ENCODE results near the gene HBE1. TPM values are rescaled to one million over a fixed set of nuclear protein-coding genes. Genes with fewer than 3 reads are reported as not detected.

The HBE1 gene
- total RNA-seq, 2 experiments from 2014 or later: not detected

DNA sequence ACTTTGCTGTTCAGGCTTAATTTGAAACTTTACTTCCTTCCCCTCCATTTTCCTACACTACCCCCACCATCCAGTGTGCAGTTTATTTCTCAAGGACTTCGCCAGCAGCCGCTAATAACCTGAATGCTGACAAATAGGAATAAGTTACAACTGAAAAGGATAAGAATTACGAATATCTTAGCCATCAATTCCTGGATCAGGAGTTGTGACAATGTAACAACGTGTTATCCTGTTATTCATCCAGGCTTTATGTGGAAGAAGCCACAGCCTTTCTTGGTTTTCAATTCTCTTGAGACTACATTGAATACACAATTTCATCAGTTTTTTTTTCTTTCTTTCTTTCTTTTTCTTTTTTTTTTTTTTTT lies 25.9 kb downstream of the HBE1 start:
- no peaks in the 10 kb centered on the region for H3K4me1 Mint-ChIP-seq

DNA sequence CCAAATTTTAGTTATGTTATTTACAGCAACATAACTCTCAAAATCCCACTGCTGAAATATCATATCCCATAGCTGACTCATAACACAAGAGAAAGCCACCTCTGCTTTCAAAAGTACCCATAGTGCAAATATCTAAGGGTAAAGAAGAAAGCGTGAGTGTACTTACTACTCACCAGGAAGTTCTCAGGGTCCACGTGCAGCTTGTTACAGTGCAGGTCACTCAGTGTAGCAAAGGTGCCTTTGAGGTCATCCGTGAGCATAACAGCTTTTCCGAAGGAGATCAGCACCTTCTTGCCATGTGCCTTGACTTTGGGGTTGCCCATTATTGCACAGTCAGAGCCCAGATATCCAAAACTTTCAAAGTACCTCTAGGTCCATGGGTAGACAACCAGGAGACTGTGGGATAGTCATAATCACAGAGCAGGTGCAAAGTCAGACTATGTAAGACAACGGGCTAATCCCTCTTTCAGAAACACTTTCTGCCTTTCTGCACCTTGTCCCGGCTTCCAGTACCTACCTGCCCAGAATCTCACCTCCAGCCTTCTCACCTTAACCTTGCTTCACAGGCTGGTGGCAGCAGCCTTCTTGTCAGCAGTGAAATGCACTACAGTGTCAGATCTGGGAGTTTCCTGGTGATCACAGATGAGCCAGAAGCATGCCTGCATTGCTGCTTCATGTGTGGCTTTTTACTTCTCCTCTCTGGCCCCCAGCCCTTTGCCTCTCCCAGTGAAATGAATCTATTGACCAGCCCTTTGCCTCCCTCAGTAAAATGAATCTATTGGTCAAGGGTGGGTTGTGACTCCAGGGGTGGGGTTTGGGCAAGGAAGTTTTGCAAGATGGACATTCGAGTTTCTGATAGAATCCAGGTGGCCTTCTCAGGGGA lies 26.6 kb downstream of the HBE1 start:
- Mint-ChIP-seq H3K4me1 (no peaks in the 10 kb centered on the region), H3K36me3 (ENCODE audit: low read depth) (no peaks in the 10 kb centered on the region), H3K9me3 (no peaks in the 10 kb centered on the region), H3K27me3 (peaks cover 10% of the 10 kb centered on the region), H3K27ac (no peak overlapping the region), H3K4me3 (no peak overlapping the region)
- no peak for DNase-seq
- POLR2A ChIA-PET: no interaction called here
- CTCF ChIA-PET: no interaction called here

More for the DNA sequence above, 25.9 kb downstream of the HBE1 start:
- CTCF ChIA-PET: no interaction called here
- Mint-ChIP-seq H3K9me3 (no peaks in the 10 kb centered on the region), H3K27me3 (peaks cover 5% of the 10 kb centered on the region), H3K4me3 (no peak overlapping the region), H3K27ac (no peak overlapping the region), H3K36me3 (ENCODE audit: low read depth) (no peaks in the 10 kb centered on the region)
- POLR2A ChIA-PET: no interaction called here
- DNase-seq: no peak

DNA sequence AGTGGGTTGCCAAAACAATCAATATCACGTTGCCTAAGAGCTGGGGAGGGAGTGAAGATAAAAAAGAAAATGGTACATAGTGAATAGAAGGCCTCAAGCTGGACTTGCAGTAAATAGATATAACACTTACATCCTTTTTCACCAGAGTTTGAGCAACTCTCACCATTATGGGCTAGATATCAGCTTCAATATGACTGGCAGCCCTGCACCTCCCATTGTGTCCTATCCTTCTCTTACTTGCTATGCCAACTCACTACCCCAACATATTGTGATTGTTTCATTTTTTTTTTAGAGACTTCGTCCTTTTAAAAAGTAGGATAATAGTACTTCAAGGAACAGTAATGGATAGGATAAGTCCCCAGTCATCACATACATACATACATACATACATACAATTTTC lies 27.5 kb downstream of the HBE1 start:
- DNase-seq: no peak
- no peaks in the 10 kb centered on the region for H3K4me1 Mint-ChIP-seq
- H3K9me3 Mint-ChIP-seq: no peaks in the 10 kb centered on the region
- ChIA-PET POLR2A (no interaction called here), CTCF (no interaction called here)
- H3K27me3 Mint-ChIP-seq: peaks cover 10% of the 10 kb centered on the region
- no peak overlapping the region for H3K4me3 Mint-ChIP-seq
- H3K27ac Mint-ChIP-seq: no peak overlapping the region
- no peaks in the 10 kb centered on the region for H3K36me3 Mint-ChIP-seq (ENCODE audit: low read depth)

DNA sequence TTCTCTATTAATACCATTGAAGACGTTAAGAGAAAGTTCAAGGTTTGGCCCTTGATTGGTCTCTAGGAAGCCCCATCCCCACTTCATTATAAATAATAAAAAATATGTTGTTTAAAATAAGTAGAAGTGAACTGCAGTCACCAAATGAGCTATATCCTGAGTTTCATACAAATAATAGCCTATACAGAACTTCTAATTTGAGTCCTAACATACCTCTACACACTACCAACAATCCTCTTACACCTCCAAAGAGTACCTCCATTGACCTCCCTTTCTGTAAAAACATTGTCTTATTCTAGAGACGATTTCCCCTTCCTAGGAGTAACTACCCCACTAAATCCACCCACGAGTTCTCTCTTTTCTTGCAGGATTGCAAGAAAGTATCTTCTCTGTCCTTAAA lies 28.3 kb downstream of the HBE1 start:
- no peak overlapping the region for H3K27ac Mint-ChIP-seq
- H3K27me3 Mint-ChIP-seq: peaks cover 10% of the 10 kb centered on the region
- no peak overlapping the region for H3K4me3 Mint-ChIP-seq
- H3K36me3 Mint-ChIP-seq (ENCODE audit: low read depth): no peaks in the 10 kb centered on the region
- no peaks in the 10 kb centered on the region for H3K4me1 Mint-ChIP-seq
- no peaks in the 10 kb centered on the region for H3K9me3 Mint-ChIP-seq
- ChIA-PET POLR2A (no interaction called here), CTCF (interaction anchor here (0.9 kb wide), 1 partner anchor 12 kb away, joined by 3 read pairs; no protein-coding TSS in a partner anchor)
- no peak for DNase-seq

DNA sequence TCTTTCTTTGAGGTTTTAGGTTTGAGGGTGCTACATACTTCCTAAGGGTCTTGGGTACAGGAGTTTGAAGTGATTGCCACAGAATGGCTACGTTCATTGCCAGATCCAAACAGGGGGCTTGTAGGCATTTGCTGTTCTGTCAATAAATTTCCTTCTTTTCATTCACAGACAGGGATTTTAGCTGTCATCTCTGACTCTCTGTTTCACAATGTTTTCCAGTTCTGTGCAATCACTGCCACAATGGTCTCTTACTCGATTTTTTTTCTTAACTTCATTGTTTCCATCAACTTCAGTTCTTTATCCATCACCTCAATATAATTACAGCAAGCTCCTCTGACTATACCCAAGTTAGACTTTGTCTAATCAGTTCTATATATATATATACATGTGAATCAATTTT lies 29.3 kb downstream of the HBE1 start:
- CTCF ChIA-PET: interaction anchor here (0.9 kb wide), 1 partner anchor 11 kb away, joined by 3 read pairs; no protein-coding TSS in a partner anchor
- no peaks in the 10 kb centered on the region for H3K4me1 Mint-ChIP-seq
- no peaks in the 10 kb centered on the region for H3K9me3 Mint-ChIP-seq
- H3K4me3 Mint-ChIP-seq: no peak overlapping the region
- H3K36me3 Mint-ChIP-seq (ENCODE audit: low read depth): no peaks in the 10 kb centered on the region
- no peak for DNase-seq
- POLR2A ChIA-PET: no interaction called here
- peaks cover 15% of the 10 kb centered on the region for H3K27me3 Mint-ChIP-seq
- no peak overlapping the region for H3K27ac Mint-ChIP-seq

DNA sequence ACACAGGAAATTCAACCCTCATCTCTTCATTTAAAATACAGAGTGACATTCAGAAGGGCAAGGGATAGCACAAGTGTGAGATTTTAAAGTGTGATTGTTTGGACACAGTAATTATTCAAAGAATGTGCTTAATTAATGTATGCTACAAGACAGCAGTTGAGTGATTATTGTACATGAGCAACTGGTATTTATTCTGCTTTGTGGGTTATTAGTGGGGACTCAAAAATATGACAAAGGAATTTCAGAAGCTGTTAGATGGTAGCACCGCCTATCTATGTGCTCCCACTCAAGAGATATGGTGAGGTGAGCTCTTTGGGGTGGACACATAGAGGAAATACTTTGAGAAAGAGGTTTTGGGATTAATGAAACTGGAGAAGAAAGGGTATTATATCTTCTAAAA lies 29.7 kb downstream of the HBE1 start:
- Mint-ChIP-seq H3K9me3 (no peaks in the 10 kb centered on the region), H3K27me3 (peaks cover 18% of the 10 kb centered on the region), H3K4me1 (no peaks in the 10 kb centered on the region), H3K4me3 (no peak overlapping the region), H3K36me3 (ENCODE audit: low read depth) (no peaks in the 10 kb centered on the region), H3K27ac (no peak overlapping the region)
- DNase-seq: no peak
- POLR2A ChIA-PET: no interaction called here
- CTCF ChIA-PET: no interaction called here

DNA sequence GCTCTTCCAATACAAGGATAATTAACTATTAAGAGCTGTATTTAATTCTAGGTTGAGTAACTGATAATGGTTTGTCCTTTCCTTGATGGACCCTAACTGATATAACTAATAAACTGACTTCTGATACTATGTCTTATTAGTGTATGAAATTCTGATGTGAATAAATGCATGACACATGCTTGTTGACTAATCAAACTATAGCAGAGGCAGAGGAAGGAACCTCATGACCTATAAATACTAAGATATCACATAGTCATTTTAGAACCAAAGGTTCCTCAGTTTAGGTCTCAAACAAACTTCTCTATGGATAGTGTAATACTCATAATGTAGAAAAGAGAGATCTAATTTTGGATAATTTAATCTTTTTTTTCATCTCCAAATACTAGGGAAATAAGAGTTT lies 30.7 kb downstream of the HBE1 start:
- Mint-ChIP-seq H3K4me3 (no peak overlapping the region), H3K27me3 (peaks cover 18% of the 10 kb centered on the region), H3K9me3 (no peaks in the 10 kb centered on the region), H3K27ac (no peak overlapping the region), H3K36me3 (ENCODE audit: low read depth) (no peaks in the 10 kb centered on the region), H3K4me1 (peaks cover 4% of the 10 kb centered on the region)
- DNase-seq: no peak
- POLR2A ChIA-PET: no interaction called here
- CTCF ChIA-PET: no interaction called here

DNA sequence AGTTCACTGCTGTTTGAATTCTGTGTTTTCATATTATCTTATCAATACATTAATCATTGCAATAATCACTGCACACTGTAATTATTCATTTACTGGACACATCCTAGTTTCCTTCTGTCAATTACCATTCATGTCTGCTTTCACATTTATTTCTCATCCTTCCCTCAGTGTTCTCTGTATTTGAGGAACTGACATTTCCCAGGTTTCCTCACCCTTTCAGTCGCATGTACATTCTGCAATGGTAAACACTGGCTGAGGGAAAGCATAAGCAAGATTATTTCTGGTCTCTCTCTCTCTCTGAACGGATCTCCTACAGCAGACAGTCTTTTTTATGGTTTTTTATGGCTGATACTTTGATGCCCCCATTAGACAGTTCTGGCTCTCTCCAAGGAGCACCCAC lies 31.3 kb downstream of the HBE1 start:
- no peaks in the 10 kb centered on the region for H3K36me3 Mint-ChIP-seq (ENCODE audit: low read depth)
- H3K4me3 Mint-ChIP-seq: no peak overlapping the region
- H3K27me3 Mint-ChIP-seq: peaks cover 18% of the 10 kb centered on the region
- ChIA-PET CTCF (no interaction called here), POLR2A (no interaction called here)
- H3K4me1 Mint-ChIP-seq: peaks cover 4% of the 10 kb centered on the region
- no peak overlapping the region for H3K27ac Mint-ChIP-seq
- no peak for DNase-seq
- H3K9me3 Mint-ChIP-seq: no peaks in the 10 kb centered on the region

DNA sequence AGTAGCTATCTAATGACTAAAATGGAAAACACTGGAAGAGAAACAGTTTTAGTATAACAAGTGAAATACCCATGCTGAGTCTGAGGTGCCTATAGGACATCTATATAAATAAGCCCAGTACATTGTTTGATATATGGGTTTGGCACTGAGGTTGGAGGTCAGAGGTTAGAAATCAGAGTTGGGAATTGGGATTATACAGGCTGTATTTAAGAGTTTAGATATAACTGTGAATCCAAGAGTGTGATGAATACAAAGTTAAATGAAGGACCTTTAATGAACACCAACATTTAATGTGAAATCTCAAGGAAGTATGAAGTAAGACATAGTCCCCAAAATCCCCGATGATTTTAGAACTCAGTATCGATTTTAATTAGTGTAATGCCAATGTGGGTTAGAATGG lies 32.3 kb downstream of the HBE1 start:
- Mint-ChIP-seq H3K27ac (no peak overlapping the region), H3K36me3 (ENCODE audit: low read depth) (no peaks in the 10 kb centered on the region), H3K4me3 (no peak overlapping the region), H3K4me1 (peaks cover 4% of the 10 kb centered on the region), H3K27me3 (peaks cover 19% of the 10 kb centered on the region), H3K9me3 (no peaks in the 10 kb centered on the region)
- no peak for DNase-seq
- ChIA-PET POLR2A (no interaction called here), CTCF (no interaction called here)

DNA sequence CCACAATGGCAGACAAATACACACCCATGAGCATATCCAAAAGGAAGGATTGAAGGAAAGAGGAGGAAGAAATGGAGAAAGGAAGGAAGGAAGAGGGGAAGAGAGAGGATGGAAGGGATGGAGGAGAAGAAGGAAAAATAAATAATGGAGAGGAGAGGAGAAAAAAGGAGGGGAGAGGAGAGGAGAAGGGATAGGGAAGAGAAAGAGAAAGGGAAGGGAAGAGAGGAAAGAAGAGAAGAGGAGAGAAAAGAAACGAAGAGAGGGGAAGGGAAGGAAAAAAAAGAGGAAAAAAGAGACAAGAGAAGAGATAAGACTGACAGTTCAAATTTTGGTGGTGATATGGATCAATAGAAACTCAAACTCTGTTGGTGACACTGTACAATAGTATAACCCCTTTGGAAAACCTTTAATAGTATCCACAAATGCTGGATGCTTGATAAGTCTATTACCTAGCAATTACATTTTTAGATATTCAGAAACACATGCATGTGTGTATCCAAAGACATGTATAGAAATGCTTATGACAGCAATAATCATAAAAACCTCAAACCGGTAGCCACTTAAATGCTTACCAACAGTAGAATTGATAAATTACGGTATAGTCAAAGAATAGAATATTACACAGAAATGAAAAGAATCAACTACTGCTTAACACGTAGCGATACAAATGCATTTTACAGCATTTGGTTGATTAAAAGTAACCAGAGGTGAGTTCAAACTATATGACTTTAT lies 34.2 kb downstream of the HBE1 start:
- CTCF ChIA-PET: no interaction called here
- peaks cover 18% of the 10 kb centered on the region for H3K27me3 Mint-ChIP-seq
- POLR2A ChIA-PET: no interaction called here
- H3K4me3 Mint-ChIP-seq: no peak overlapping the region
- DNase-seq: no peak
- no peak overlapping the region for H3K27ac Mint-ChIP-seq
- no peaks in the 10 kb centered on the region for H3K36me3 Mint-ChIP-seq (ENCODE audit: low read depth)
- no peaks in the 10 kb centered on the region for H3K9me3 Mint-ChIP-seq
- H3K4me1 Mint-ChIP-seq: peaks cover 4% of the 10 kb centered on the region

DNA sequence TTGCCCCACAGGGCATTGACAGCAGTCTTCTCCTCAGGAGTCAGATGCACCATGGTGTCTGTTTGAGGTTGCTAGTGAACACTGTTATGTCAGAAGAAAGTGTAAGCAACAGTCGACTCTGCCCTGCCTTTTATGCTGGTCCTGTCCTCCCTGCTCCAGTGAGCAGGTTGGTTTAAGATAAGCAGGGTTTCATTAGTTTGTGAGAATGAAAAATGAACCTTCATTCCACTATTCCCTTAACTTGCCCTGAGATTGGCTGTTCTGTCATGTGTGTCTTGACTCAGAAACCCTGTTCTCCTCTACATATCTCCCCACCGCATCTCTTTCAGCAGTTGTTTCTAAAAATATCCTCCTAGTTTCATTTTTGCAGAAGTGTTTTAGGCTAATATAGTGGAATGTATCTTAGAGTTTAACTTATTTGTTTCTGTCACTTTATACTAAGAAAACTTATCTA lies 35.3 kb downstream of the HBE1 start, which contains the start of gene HBD:
HBD (minus strand) TSS at position 103 of the 454 bp plus-strand sequence; CDS start at position 53, 50 bp downstream.
- H3K4me3 Mint-ChIP-seq: no peak within 1 kb of the TSS
- no peaks in the 10 kb centered on the region for H3K36me3 Mint-ChIP-seq (ENCODE audit: low read depth)
- H3K27ac Mint-ChIP-seq: no peak within 1 kb of the TSS
- no peaks in the 10 kb centered on the region for H3K9me3 Mint-ChIP-seq
- peaks cover 14% of the 10 kb centered on the region for H3K27me3 Mint-ChIP-seq
- H3K4me1 Mint-ChIP-seq: peaks cover 4% of the 10 kb centered on the region
- no peak for DNase-seq
- POLR2A ChIA-PET: no interaction called here
- CTCF ChIA-PET: no interaction called here

DNA sequence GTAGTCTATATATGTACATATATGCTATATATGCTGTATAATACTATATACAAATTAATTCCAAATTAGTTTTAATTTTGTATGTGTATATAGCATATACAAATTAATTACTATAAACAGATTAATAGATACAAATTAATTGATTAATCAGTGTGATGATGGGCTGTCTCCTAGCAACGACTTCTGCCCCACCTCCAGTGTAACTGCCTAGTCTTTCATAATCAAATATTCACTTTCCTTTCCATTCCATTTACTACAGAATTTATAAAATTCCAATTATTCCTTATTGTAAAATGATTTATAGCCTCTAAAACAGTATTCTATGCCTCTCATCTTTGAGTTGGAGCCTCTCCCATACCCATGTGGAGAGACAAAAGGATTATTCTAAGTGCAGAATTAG lies 36.4 kb downstream of the HBE1 start:
- Mint-ChIP-seq H3K4me1 (peaks cover 4% of the 10 kb centered on the region), H3K27ac (no peak overlapping the region), H3K9me3 (no peaks in the 10 kb centered on the region), H3K4me3 (no peak overlapping the region), H3K27me3 (peaks cover 10% of the 10 kb centered on the region), H3K36me3 (ENCODE audit: low read depth) (no peaks in the 10 kb centered on the region)
- ChIA-PET POLR2A (no interaction called here), CTCF (no interaction called here)
- no peak for DNase-seq

DNA sequence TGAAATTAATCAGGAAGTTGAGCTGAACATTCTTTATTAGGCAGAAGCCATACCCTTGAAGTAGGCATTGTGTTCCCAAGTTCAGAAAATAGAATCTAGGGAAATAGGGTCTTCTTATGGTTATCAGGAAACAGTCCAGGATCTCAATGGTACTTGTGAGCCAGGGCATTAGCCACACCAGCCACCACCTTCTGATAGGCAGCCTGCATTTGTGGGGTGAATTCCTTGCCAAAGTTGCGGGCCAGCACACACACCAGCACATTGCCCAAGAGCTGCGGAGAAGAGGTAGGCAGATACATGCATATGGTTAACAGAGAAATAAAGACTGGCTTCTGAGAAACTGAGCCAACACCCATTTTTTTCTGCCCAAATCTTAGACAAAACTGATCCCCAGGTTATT lies 36.9 kb downstream of the HBE1 start:
- Mint-ChIP-seq H3K4me3 (no peak overlapping the region), H3K27me3 (peaks cover 9% of the 10 kb centered on the region), H3K4me1 (peaks cover 4% of the 10 kb centered on the region), H3K36me3 (ENCODE audit: low read depth) (no peaks in the 10 kb centered on the region), H3K9me3 (no peaks in the 10 kb centered on the region), H3K27ac (no peak overlapping the region)
- ChIA-PET POLR2A (no interaction called here), CTCF (no interaction called here)
- DNase-seq: no peak

Measured in activated CD4-positive, alpha-beta T cell treated with anti-CD3 and anti-CD28 coated beads, Interleukin-2, amount 10 ng/mL, durations not matched to agents 7 days and 5 days (primary cell).